Esophagus muscularis mucosa (tissue), 4 donors: ENCODE results near the gene KIR2DL3.
"Not testable (repeated sequence)": the region's sequence is repeated elsewhere in the genome, so short reads cannot be mapped to it uniquely, and the experiment has no call there.

ENCODE experiments used
- EP300 ChIP-seq: sonication (generic); formaldehyde crosslinking; IDR thresholded peaks from one replicate; pipeline ENCODE4 v1.6.1; 2017; ENCODE audit warnings: antibody characterized with exemption
- POLR2A ChIP-seq: fragments of 450-650 bp; IDR thresholded peaks from one replicate; pipeline ENCODE4 v1.6.1; 2017; ENCODE audit warnings: antibody characterized with exemption, moderate library complexity, mild to moderate bottlenecking, low read depth
- TF ChIP-seq, protein P1 (sequence below), 3 experiments: fragments of 200-600 bp in 2 of 3; fragments of 450-650 bp in 1 of 3; sonication (generic) in 2 of 3; IDR thresholded peaks; one replicate each; pipeline ENCODE4 v1.5.1; 2017 to 2019; ENCODE audit warnings: antibody characterized with exemption in 3 of 3, mild to moderate bottlenecking in 2 of 3, moderate library complexity in 1 of 3

DNA sequence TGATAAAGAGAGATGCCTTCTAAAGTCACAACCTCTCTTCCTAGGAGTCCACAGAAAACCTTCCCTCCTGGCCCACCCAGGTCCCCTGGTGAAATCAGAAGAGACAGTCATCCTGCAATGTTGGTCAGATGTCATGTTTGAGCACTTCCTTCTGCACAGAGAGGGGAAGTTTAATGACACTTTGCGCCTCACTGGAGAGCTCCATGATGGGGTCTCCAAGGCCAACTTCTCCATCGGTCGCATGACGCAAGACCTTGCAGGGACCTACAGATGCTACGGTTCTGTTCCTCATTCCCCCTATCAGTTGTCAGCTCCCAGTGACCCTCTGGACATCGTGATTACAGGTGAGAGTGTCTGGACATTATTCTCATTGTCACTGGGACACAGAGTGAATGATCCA is 49.8 kb downstream of the KIR2DL3 start:
- TF ChIP-seq, protein P1, sequence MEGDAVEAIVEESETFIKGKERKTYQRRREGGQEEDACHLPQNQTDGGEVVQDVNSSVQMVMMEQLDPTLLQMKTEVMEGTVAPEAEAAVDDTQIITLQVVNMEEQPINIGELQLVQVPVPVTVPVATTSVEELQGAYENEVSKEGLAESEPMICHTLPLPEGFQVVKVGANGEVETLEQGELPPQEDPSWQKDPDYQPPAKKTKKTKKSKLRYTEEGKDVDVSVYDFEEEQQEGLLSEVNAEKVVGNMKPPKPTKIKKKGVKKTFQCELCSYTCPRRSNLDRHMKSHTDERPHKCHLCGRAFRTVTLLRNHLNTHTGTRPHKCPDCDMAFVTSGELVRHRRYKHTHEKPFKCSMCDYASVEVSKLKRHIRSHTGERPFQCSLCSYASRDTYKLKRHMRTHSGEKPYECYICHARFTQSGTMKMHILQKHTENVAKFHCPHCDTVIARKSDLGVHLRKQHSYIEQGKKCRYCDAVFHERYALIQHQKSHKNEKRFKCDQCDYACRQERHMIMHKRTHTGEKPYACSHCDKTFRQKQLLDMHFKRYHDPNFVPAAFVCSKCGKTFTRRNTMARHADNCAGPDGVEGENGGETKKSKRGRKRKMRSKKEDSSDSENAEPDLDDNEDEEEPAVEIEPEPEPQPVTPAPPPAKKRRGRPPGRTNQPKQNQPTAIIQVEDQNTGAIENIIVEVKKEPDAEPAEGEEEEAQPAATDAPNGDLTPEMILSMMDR (IDR thresholded peaks at IDR 0.05), result not testable (repeated sequence)
- not testable (repeated sequence) for TF ChIP-seq POLR2A, EP300
